ENCODE data around the gene LYPD3.

Gene LYPD3

DNA sequence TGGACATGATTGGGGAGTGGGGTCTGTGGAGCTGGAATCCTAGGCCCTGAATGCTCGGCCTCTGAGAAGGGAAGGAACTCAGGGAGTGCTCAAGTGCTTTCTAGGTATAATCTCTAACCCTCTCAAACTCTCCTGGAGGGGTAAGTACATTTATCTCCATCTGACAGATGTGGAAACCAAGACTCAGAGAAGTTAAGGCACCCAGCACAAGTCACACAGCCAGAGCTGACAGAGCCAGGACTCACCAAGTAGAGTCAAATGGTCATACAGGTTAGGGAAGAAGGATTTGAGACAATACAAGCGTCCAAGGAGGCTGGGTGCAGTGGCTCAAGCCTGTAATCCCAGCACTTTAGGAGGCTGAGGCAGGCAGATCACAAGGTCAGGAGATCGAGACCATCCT is 12.9 kb upstream of the LYPD3 start:
- Mint-ChIP-seq H3K4me1 (ENCODE audit: low read depth) (peaks cover 20% of the 10 kb centered on the region), H3K9me3 (no peaks in the 10 kb centered on the region), H3K4me3 (no peak overlapping the region), H3K27ac (no peak overlapping the region), H3K27me3 (no peaks in the 10 kb centered on the region), H3K36me3 (ENCODE audit: low read depth) (peaks cover 55% of the 10 kb centered on the region)
- DNase-seq = no peak

DNA sequence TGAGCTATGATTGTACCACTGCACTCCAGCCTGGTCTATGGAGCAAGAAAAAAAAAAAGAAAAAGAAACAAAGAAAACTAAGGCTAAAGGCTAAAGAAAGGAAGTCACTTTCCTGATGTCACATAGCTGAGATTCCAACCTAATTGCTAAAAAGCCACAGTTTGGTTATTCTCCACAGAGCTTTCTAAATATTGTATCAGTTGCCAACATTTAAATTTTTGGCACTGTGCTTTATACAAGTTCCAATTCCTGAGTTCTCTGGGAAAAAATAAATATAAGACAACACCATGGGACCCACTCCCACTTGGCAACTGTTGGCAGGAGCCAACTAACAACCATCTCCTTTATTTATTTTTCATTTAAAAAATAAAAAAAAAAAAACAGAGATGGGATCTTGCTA is 11.2 kb upstream of the LYPD3 start:
- H3K27me3 Mint-ChIP-seq = no peaks in the 10 kb centered on the region
- H3K4me1 Mint-ChIP-seq (ENCODE audit: low read depth) = peaks cover 29% of the 10 kb centered on the region
- no peaks in the 10 kb centered on the region for H3K9me3 Mint-ChIP-seq
- DNase-seq = no peak
- H3K36me3 Mint-ChIP-seq (ENCODE audit: low read depth) = peaks cover 47% of the 10 kb centered on the region
- no peak overlapping the region for H3K4me3 Mint-ChIP-seq
- no peak overlapping the region for H3K27ac Mint-ChIP-seq

DNA sequence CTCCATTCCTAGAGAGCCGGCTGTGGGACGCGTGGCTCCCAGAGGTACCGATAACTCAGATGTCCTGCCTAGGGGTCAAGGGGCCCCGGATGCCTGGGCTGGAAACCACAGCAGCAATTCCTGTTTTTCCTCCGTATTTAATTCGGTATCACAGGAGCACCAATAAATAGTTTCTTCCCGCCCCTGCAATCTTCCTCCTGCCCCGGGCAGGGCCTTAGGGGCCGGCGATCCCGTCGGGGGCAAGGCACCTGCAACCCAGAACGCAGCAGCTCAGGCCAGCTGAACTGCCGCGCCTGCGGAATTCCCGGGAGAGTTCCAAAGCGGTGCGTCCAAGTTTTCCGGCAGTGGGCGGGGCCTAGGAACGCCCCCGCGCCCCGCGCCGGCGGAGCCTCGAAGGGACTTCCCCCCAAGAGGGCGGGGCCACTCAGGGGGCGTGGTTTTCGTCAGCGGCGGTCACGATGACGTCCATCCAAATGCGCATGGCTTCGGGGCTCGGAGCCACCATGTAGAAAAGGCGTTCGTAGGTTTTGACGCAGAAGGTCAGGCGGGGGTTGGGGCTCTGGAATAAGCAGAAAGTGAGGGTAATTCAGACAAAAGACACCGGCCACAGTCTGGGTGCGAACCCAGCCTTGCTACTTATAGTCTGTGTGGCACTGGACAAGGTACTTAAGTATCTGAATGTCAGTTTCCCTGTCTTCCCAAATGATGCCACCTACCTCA is 9.7 kb upstream of the LYPD3 start:
- Mint-ChIP-seq H3K4me3 (peak overlapping the region; percentile 63), H3K36me3 (ENCODE audit: low read depth) (peaks cover 38% of the 10 kb centered on the region), H3K4me1 (ENCODE audit: low read depth) (peaks cover 43% of the 10 kb centered on the region), H3K9me3 (no peaks in the 10 kb centered on the region), H3K27ac (peak overlapping the region; percentile 92), H3K27me3 (no peaks in the 10 kb centered on the region)
- peak; percentile 97 for DNase-seq

DNA sequence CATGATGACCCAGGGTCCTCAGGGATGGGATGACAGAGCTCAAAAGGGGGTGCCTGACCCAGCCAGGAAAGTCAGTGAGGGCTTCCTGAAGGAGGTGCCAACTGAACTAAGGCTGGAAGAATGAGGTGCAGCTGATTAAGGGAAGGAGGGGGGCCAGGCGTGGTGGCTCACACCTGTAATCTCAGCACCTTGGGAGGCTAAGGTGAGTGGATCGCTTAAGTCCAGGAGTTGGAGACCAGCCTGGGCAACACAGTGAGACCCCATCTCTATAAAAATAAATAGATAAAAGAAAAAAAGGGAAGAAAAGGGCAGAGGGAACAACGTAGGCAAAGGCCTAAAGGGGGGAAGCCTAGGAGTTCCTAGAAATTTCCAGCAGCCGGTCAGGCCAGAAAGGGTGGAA is 9.1 kb upstream of the LYPD3 start:
- H3K36me3 Mint-ChIP-seq (ENCODE audit: low read depth) = peaks cover 34% of the 10 kb centered on the region
- no peaks in the 10 kb centered on the region for H3K9me3 Mint-ChIP-seq
- H3K4me1 Mint-ChIP-seq (ENCODE audit: low read depth) = peaks cover 49% of the 10 kb centered on the region
- H3K4me3 Mint-ChIP-seq = no peak overlapping the region
- H3K27ac Mint-ChIP-seq = no peak overlapping the region
- no peak for DNase-seq
- no peaks in the 10 kb centered on the region for H3K27me3 Mint-ChIP-seq

DNA sequence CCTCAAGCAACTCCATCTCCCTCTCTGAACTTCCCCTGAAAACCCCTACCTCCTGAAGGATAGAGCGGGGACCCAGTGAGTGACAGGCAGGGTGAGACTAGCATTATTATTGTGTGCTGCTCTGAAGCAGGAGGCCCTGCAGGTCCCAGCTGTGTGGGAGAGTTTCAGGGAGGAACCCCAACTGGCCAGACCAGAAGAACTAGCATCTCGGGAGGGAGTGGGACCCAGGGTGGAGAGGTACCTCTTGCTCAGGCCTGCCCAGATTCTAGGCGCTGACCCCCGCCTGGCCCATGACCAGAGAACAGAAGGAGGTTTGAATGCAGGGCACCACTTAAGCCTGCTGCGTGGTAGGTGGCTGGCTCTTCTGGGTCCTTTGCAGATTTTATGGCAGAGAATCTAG is 5.7 kb upstream of the LYPD3 start:
- Mint-ChIP-seq H3K9me3 (no peaks in the 10 kb centered on the region), H3K4me3 (no peak overlapping the region), H3K36me3 (ENCODE audit: low read depth) (peaks cover 8% of the 10 kb centered on the region)

DNA sequence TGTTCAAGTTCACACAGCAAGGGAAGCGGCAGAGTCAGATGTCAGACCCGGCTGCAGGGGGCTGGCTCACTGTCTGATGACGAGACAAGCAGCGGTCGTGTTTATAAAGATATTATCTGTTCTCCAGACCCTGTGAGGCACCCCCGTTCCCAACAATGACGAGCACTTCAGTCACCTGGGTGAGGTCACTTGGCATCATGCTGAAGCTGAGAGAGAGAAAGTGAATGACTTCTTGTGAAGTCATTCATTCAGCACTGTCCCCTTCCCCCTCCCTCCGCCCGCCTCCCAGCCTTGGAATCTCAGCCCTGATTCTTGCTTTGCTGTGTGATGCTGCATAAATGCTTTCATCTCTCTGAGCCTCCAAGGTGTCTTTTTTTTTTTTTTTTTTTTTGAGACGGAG is 4.9 kb upstream of the LYPD3 start:
- Mint-ChIP-seq H3K4me3 (peak overlapping the region; percentile 2), H3K27ac (peak overlapping the region; percentile 83), H3K4me1 (ENCODE audit: low read depth) (peaks cover 71% of the 10 kb centered on the region)

More for the DNA sequence above, 5.7 kb upstream of the LYPD3 start:
- Mint-ChIP-seq H3K4me1 (ENCODE audit: low read depth) (peaks cover 74% of the 10 kb centered on the region), H3K27ac (peak overlapping the region; percentile 83), H3K27me3 (no peaks in the 10 kb centered on the region)
- no peak for DNase-seq

DNA sequence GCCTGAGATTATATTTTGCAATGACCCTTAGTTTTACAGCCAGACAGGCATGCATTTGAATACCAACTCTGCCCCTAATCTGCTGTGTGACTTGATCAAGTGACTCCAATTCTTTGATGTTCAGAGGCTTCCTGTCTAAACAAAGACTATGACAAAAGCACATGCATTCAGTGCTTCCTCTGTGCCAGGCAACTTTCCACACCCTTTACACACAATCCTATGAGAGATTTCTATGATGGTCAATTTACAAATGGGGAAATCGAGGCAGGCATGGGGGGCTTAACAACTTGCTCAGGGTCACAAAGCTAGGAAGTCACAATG is 3.7 kb upstream of the LYPD3 start:
- H3K4me1 Mint-ChIP-seq (ENCODE audit: low read depth) = peaks cover 69% of the 10 kb centered on the region
- H3K36me3 Mint-ChIP-seq (ENCODE audit: low read depth) = no peaks in the 10 kb centered on the region
- no peaks in the 10 kb centered on the region for H3K9me3 Mint-ChIP-seq
- no peaks in the 10 kb centered on the region for H3K27me3 Mint-ChIP-seq
- H3K4me3 Mint-ChIP-seq = no peak overlapping the region
- peak overlapping the region; percentile 82 for H3K27ac Mint-ChIP-seq
- no peak for DNase-seq

More for the DNA sequence above, 4.9 kb upstream of the LYPD3 start:
- Mint-ChIP-seq H3K9me3 (no peaks in the 10 kb centered on the region), H3K27me3 (no peaks in the 10 kb centered on the region), H3K36me3 (ENCODE audit: low read depth) (peaks cover under 1% of the 10 kb centered on the region)
- DNase-seq = peak; percentile 55

DNA sequence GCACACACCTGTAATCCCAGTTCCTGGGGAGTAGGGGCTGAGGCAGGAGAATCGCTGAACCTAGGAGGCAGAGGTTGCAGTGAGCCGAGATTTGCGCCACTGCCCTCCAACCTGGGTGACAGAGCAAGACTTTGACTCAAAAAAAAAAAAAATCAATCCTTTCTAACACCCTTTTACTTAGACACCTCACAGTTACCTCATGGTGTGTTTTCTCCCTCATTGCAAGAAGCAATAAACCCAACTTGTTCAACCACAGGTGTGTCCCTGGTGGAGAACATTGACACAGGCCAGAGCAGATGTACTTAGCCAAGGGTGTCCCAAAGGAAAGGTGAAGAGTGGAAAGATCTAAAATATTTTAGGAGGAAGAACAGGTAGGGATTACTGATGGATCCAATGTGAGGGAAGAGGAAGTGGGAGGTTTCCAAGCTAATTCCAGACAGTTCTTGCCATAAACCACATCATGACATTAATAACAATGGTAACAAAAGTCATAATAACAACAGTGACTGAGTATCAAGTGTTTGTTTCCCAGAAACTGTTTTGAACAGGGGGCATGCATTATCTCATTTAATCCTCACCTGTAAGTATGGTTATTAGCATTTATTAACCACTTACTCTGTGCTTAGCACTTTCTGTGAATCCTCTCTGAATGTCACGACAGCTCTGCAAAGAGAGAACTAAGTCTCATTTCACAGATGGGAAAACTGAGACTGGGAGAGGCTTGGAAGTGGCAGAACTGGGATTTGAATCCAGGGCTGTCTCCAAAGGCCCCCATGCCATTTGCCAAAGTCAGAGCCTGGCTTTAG is 3.1 kb upstream of the LYPD3 start:
- H3K9me3 Mint-ChIP-seq = no peaks in the 10 kb centered on the region
- no peak overlapping the region for H3K4me3 Mint-ChIP-seq
- peak overlapping the region; percentile 82 for H3K27ac Mint-ChIP-seq
- H3K27me3 Mint-ChIP-seq = no peaks in the 10 kb centered on the region
- DNase-seq = no peak
- peaks cover 73% of the 10 kb centered on the region for H3K4me1 Mint-ChIP-seq (ENCODE audit: low read depth)
- H3K36me3 Mint-ChIP-seq (ENCODE audit: low read depth) = no peaks in the 10 kb centered on the region

DNA sequence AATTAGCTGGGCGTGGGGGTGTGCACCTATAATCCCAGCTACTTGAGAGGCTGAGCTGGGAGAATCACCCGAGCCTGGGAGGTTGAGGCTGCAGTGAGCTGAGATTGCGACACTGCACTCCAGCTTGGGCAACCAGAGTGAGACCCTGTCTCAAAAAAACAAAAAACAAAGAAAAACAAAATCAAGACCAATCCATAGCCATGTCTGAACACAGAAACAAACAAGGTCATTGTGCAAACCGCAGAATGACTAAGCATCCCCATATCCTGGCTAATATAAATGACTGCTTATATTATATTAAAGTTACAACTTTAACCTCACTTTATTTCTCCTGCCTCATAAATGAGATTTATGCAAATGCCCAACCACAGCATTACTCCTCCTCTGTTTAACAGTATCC is 2.3 kb upstream of the LYPD3 start:
- no peaks in the 10 kb centered on the region for H3K36me3 Mint-ChIP-seq (ENCODE audit: low read depth)
- peak overlapping the region; percentile 82 for H3K27ac Mint-ChIP-seq
- H3K4me3 Mint-ChIP-seq = no peak overlapping the region
- no peaks in the 10 kb centered on the region for H3K9me3 Mint-ChIP-seq
- no peak for DNase-seq
- no peaks in the 10 kb centered on the region for H3K27me3 Mint-ChIP-seq
- peaks cover 73% of the 10 kb centered on the region for H3K4me1 Mint-ChIP-seq (ENCODE audit: low read depth)

DNA sequence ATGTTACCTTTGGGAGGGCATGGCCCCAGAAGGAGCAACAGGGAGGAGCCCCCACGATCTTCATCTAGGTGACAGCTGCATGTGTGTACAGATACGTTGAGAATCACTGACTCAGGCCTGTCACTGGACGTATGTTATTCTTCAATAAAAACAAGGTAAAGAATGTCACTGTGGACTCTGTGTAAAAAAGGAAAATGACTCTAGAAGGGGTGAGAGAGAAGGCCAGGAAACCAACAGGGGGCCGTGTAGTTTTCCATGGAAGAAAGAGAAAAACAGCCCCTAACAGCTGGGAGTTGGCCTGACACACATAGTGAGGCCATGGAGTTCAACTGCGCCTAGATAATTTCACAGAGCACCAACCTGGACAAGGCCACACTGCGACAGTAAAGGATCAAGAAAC is 1.9 kb upstream of the LYPD3 start:
- Mint-ChIP-seq H3K27me3 (no peaks in the 10 kb centered on the region), H3K4me1 (ENCODE audit: low read depth) (peaks cover 73% of the 10 kb centered on the region), H3K27ac (no peak overlapping the region), H3K9me3 (no peaks in the 10 kb centered on the region), H3K36me3 (ENCODE audit: low read depth) (no peaks in the 10 kb centered on the region), H3K4me3 (no peak overlapping the region)
- DNase-seq = no peak

DNA sequence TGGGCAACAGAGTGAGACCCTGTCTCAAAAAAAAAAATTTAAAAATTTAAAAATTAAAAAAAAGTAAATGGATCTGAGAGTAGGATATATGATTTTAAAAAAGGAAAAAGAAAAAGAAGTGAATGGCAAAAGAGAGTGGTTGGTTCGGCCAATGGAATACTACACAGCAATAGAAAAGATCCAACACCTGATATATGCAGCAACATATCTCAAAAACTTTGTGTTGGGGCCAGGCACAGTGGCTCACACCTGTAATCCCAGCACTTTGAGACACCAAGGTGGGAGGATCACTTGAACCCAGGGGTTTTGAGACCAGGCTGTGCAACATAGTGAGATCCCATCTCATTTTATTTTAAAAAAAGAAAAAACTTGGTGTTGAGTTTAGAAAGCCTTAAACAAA is 1.4 kb upstream of the LYPD3 start:
- Mint-ChIP-seq H3K4me1 (ENCODE audit: low read depth) (peaks cover 75% of the 10 kb centered on the region), H3K9me3 (no peaks in the 10 kb centered on the region), H3K36me3 (ENCODE audit: low read depth) (no peaks in the 10 kb centered on the region), H3K27ac (no peak overlapping the region), H3K27me3 (no peaks in the 10 kb centered on the region), H3K4me3 (no peak overlapping the region)
- no peak for DNase-seq

DNA sequence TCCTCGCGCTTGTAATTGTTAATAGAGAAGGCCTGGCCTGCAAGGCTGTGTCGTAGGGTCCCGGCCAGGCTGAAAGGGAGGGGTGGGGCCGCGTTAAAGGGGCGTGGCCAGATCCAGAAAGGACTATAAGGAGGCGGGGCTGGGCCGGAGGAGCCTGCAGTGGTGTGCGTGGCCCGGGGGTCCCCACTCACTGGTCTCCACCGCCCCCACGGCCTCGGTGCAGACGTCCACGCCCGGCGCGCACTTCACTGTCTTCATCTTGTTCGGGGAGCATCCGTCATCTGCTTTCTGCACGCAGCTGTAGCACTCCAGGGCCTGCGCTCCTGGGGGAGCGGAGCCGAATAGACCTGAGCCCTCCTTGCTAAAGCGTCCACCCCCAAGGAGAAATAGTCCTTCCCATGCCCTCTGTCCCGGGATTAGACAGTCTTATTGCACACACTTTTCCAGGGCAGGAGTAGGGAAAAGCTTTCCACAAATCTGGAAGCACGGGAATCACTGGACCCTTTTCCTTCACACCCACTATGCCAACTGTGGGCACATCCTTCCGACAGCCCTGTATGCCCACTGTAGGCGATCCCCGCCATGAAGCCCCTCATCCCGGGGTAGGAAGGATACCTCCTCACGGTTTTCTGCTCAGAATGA is 1.2 kb downstream of the LYPD3 start:
- H3K27ac Mint-ChIP-seq = peak overlapping the region; percentile 98
- no peaks in the 10 kb centered on the region for H3K27me3 Mint-ChIP-seq
- DNase-seq = no peak
- no peaks in the 10 kb centered on the region for H3K9me3 Mint-ChIP-seq
- peaks cover 7% of the 10 kb centered on the region for H3K36me3 Mint-ChIP-seq (ENCODE audit: low read depth)
- H3K4me3 Mint-ChIP-seq = peak overlapping the region; percentile 86
- peaks cover 62% of the 10 kb centered on the region for H3K4me1 Mint-ChIP-seq (ENCODE audit: low read depth)

DNA sequence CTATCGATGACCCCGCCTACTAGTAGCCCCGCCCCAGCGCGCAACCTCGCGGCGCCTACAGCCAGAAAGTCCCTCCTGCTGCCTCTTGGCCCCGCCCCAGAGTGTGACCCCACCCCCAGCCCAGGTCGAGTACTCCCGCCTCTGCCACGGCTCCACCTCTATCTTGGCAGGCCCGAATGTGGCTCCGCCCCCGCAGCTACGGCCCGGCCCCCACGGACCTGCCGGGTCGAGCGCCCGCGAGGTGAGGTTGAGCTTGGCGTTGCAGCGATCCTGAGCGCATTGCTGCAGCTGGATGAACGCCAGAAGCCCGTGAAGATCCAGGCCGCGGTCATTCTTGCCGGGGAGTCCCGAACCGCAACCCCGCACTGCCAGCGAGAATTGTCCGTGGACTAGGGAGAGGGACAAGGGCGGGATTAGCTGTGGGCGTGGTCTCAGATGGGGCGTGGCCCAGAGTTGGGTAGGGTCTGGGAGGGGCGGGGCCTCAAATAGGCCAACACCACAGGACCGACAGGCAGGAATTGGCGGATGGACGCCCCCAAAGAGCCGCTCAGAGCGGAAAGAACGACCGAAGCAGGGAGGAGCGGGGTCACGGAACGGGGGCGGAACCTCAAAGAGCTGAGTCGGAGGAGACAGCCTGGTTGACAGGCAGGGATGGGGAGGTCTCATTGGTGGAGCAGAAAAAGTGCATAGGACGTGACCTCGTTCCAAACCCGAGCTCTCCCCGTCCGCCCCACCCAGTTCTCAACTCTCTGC is 1.9 kb downstream of the LYPD3 start:
- H3K36me3 Mint-ChIP-seq (ENCODE audit: low read depth) = peaks cover 7% of the 10 kb centered on the region
- DNase-seq = peak; percentile 99
- H3K9me3 Mint-ChIP-seq = no peaks in the 10 kb centered on the region
- peak overlapping the region; percentile 86 for H3K4me3 Mint-ChIP-seq
- peak overlapping the region; percentile 98 for H3K27ac Mint-ChIP-seq
- no peaks in the 10 kb centered on the region for H3K27me3 Mint-ChIP-seq
- H3K4me1 Mint-ChIP-seq (ENCODE audit: low read depth) = peaks cover 55% of the 10 kb centered on the region

DNA sequence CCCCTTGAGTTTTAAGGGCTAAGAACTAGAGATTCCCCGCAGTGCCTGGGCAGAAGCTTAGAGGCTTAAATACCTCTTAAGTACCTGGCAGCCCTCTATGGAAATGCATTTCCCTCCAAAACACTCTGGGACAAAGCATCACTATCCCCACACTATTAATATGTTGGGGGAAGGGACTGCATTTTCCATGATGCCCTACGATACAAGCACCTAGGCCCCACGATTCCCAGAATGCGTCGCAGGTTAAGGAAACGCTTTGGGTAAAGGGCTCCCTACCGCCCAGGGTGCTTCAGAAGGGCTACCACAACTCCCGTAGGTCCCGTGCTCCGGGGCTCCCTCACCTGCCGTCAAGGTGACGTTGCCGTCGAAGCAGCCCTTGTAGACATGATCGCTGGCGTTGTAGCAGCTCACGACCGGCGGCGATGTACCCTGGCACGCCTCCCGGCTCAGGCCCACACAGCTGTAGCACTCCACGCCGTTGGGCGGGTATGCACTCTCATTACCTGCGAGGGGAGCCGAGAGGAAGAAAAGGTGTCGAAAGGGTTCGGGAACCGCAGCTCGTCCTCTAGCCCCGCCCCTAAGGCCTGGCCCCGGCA is 2.5 kb downstream of the LYPD3 start:
- Mint-ChIP-seq H3K27me3 (no peaks in the 10 kb centered on the region), H3K9me3 (no peaks in the 10 kb centered on the region), H3K4me3 (peak overlapping the region; percentile 86), H3K4me1 (ENCODE audit: low read depth) (peaks cover 49% of the 10 kb centered on the region), H3K36me3 (ENCODE audit: low read depth) (peaks cover 7% of the 10 kb centered on the region), H3K27ac (peak overlapping the region; percentile 98)
- no peak for DNase-seq

All from activated T-cell treated with anti-CD3 and anti-CD28 coated beads, Interleukin-2, amount 50 U/mL, for 24 hours (primary cell).